HepG2 (cell line): ENCODE measurements around the gene ADAMTS13. TPM values are rescaled to one million over a fixed set of nuclear protein-coding genes. Genes with fewer than 3 reads are reported as not detected.

Source experiments
- HOXA7 ChIP-seq: sonication (generic); formaldehyde crosslinking; IDR thresholded peaks from 2 replicates; pipeline ENCODE4 v1.8.1; 2022; ENCODE audit warnings: mild to moderate bottlenecking, missing genetic modification reagents, moderate library complexity
- KLF9 ChIP-seq: IDR thresholded peaks from 2 replicates; pipeline ENCODE4 v1.6.1; 2016; ENCODE audit warnings: low read depth
- MNT ChIP-seq: fragments of 450-650 bp; IDR thresholded peaks from 2 replicates; pipeline ENCODE4 v1.6.1; 2016
- RBM39 ChIP-seq: fragments of 200-400 bp; formaldehyde crosslinking; IDR thresholded peaks from one replicate; pipeline ENCODE4 v1.6.1; 2018; ENCODE audit warnings: antibody characterized with exemption, mild to moderate bottlenecking, low read depth, low read length; ENCODE audit not compliant: poor library complexity, severe bottlenecking
- RFX1 ChIP-seq: fragments of 450-650 bp; IDR thresholded peaks from 2 replicates; pipeline ENCODE4 v1.6.1; 2017
- TARDBP ChIP-seq: sonication (generic); formaldehyde crosslinking; IDR thresholded peaks from 2 replicates; pipeline ENCODE4 v1.8.0; 2022; ENCODE audit warnings: mild to moderate bottlenecking, missing genetic modification reagents
- THYN1 ChIP-seq: sonication (generic); formaldehyde crosslinking; IDR thresholded peaks from 2 replicates; pipeline ENCODE4 v1.8.1; 2023; ENCODE audit warnings: low read depth, mild to moderate bottlenecking, moderate library complexity, missing genetic modification reagents, borderline replicate concordance
- ZNF639 ChIP-seq: conservative IDR thresholded peaks from 2 replicates; pipeline ENCODE4 v1.6.1; 2018; ENCODE audit warnings: missing genetic modification reagents
- ZSCAN29 ChIP-seq: sonication (generic); formaldehyde crosslinking; conservative IDR thresholded peaks from 2 replicates; pipeline ENCODE4 v1.4.0; 2020; ENCODE audit warnings: mild to moderate bottlenecking, missing genetic modification reagents
- polyA plus RNA-seq, 8 experiments: library from polyadenylated mRNA; depleted of rRNA in 3 of 8; stranded (reverse) in 7 of 8; unstranded in 1 of 8; fragments of >200 nt; fragmentation: Illumina TruSeq in 4 of 8; extraction: Trizol in 4 of 8; gene quantifications; 2 replicates each; pipeline versions ENCODE4 v1.2.1 to v1.2.3, GENCODE V29; 2011 to 2016; ENCODE audit warnings: low read depth in 4 of 8, missing spikeins in 1 of 8, mixed read lengths in 1 of 8; ENCODE audit not compliant: insufficient read depth in 1 of 8
- total RNA-seq, 5 experiments: library from RNA; depleted of rRNA; stranded (reverse); fragments of >200 nt; fragmentation: Illumina TruSeq; extraction: Trizol; gene quantifications; 2 replicates each; pipeline ENCODE4 v1.2.3, GENCODE V29; 2016; ENCODE audit warnings: low read depth in 1 of 5
- TF ChIP-seq, protein P1 (sequence below): sonication (generic); formaldehyde crosslinking; IDR thresholded peaks from 2 replicates; pipeline ENCODE4 v1.4.0; 2020; ENCODE audit warnings: mild to moderate bottlenecking, missing genetic modification reagents
- TF ChIP-seq, protein P2 (sequence below): IDR thresholded peaks from 2 replicates; pipeline ENCODE4 v1.6.1; 2018; ENCODE audit warnings: missing genetic modification reagents, mild to moderate bottlenecking, missing compliant biosample characterization

Gene ADAMTS13
- total and polyA plus RNA-seq, 2 of the 13 experiments (the other 11 are each of a cell fraction or from before 2014, with no cell fraction given), result 0.91 to 4.5 TPM

GRCh38 chr9:133426011-133426410 lies 3.8 kb downstream of the ADAMTS13 start (continued):
- TF ChIP-seq, protein P1, sequence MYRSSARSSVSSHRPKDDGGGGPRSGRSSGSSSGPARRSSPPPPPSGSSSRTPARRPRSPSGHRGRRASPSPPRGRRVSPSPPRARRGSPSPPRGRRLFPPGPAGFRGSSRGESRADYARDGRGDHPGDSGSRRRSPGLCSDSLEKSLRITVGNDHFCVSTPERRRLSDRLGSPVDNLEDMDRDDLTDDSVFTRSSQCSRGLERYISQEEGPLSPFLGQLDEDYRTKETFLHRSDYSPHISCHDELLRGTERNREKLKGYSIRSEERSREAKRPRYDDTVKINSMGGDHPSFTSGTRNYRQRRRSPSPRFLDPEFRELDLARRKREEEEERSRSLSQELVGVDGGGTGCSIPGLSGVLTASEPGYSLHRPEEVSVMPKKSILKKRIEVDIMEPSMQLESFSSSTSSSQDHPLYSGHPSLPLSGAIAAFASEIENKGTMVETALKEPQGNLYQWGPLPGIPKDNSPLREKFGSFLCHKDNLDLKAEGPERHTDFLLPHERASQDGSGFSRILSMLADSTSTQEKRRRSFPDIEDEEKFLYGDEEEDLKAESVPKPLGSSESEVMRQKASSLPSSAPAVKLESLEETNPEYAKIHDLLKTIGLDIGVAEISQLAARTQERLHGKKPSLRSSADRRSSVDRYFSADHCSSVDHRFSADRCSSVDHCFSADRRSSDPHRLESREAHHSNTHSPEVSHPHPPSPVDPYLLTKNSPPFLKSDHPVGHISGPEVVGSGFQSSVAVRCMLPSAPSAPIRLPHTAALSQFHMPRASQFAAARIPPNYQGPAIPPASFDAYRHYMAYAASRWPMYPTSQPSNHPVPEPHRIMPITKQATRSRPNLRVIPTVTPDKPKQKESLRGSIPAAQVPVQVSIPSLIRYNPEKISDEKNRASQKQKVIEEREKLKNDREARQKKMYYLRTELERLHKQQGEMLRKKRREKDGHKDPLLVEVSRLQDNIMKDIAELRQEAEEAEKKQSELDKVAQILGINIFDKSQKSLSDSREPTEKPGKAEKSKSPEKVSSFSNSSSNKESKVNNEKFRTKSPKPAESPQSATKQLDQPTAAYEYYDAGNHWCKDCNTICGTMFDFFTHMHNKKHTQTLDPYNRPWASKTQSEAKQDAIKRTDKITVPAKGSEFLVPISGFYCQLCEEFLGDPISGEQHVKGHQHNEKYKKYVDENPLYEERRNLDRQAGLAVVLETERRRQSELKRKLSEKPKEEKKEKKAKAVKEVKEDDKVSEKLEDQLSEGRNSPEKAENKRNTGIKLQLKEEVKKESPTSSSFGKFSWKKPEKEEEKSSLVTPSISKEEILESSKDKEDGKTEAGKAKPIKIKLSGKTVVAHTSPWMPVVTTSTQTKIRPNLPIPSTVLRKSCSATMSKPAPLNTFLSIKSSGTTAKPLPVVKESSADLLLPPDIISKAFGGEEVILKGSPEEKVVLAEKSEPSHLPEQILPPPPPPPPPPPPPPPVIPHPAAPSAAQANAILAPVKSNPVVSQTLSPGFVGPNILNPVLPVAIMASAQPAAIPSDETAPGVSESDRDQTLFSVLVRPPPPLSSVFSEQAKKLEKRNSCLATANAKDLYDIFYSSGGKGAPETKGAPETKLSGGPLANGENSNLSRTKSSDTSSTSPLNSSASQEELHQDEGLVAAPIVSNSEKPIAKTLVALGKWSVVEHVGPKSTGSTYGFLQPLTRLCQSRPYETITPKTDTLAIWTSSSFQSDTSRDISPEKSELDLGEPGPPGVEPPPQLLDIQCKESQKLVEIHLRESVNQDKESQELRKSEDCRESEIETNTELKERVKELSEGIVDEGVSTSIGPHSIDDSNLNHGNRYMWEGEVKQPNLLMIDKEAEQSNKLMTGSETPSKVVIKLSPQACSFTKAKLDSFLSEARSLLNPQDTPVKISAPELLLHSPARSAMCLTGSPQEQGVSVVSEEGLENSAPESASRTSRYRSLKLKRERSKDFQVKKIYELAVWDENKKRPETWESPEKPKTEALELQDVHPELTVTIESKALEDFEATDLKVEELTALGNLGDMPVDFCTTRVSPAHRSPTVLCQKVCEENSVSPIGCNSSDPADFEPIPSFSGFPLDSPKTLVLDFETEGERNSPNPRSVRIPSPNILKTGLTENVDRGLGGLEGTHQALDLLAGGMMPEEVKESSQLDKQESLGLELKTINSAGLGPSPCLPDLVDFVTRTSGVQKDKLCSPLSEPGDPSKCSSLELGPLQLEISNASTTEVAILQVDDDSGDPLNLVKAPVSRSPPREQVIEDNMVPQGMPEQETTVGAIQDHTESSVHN (CRISPR knock-in tag), result no peak
- TF ChIP-seq TARDBP (CRISPR knock-in tag), result no peak
- no peak for TF ChIP-seq THYN1
- TF ChIP-seq, protein P2, sequence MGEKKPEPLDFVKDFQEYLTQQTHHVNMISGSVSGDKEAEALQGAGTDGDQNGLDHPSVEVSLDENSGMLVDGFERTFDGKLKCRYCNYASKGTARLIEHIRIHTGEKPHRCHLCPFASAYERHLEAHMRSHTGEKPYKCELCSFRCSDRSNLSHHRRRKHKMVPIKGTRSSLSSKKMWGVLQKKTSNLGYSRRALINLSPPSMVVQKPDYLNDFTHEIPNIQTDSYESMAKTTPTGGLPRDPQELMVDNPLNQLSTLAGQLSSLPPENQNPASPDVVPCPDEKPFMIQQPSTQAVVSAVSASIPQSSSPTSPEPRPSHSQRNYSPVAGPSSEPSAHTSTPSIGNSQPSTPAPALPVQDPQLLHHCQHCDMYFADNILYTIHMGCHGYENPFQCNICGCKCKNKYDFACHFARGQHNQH, result no peak
- TF ChIP-seq RBM39, result no peak
- no peak for TF ChIP-seq ZSCAN29 (CRISPR knock-in tag)
- no peak for TF ChIP-seq ZNF639
- no peak for TF ChIP-seq HOXA7 (CRISPR knock-in tag)
- no peak for TF ChIP-seq MNT
- no peak for TF ChIP-seq RFX1
- TF ChIP-seq KLF9 (CRISPR knock-in tag), result no peak
